Measurements from ENCODE around the gene RPL22.

- no peak for TF ChIP-seq CTCF (IDR thresholded peaks at IDR 0.05)
- TF ChIP-seq EP300 (IDR thresholded peaks at IDR 0.05; ENCODE audit: low read depth), result no peak
Measured at GRCh38 chr1:6220236-6220635, 20.8 kb upstream of the RPL22 start.

All from transverse colon (tissue), 3 donors.